Natural killer cell (primary cell): ENCODE data around the gene SLC8A1. TPM values are rescaled to one million over a fixed set of nuclear protein-coding genes. Genes with fewer than 3 reads are reported as not detected.

Experiments used
- ATAC-seq, 3 donors: fragments of 150-1000 bp in 2 of 3; fragments of 200-7000 bp in 1 of 3; cut with Tn5 transposase; 1 replicate in 1 of 3; 2 replicates in 2 of 3; pipeline ENCODE4 v1.10.0; 2021; ENCODE audit warnings: mild to moderate bottlenecking in 2 of 3, moderate library complexity in 2 of 3
- DNase-seq, 2 donors: peaks; one replicate each; pipeline versions ENCODE4 v3.0.0 to v3.0.0-alpha.2; 2013 to 2021; ENCODE audit warnings: mixed read lengths in 1 of 2
- H3K27ac ChIP-seq: one replicate; pipeline ENCODE4 v1.5.1; 2013; ENCODE audit warnings: mild to moderate bottlenecking, low read length
- H3K27me3 ChIP-seq: one replicate; pipeline ENCODE4 v1.6.1; 2013; ENCODE audit warnings: low read length; ENCODE audit not compliant: control insufficient read depth, insufficient read depth
- H3K36me3 ChIP-seq: one replicate; pipeline ENCODE4 v1.6.1; 2013; ENCODE audit warnings: low read length; ENCODE audit not compliant: control insufficient read depth, insufficient read depth
- H3K4me1 ChIP-seq: one replicate; pipeline ENCODE4 v1.6.1; 2013; ENCODE audit warnings: low read length; ENCODE audit not compliant: control insufficient read depth, insufficient read depth
- H3K4me3 ChIP-seq: one replicate; pipeline ENCODE4 v1.5.1; 2013; ENCODE audit warnings: low read length
- H3K9me3 ChIP-seq: one replicate; pipeline ENCODE4 v1.6.1; 2013; ENCODE audit warnings: low read length; ENCODE audit not compliant: control insufficient read depth, insufficient read depth
- H3K27ac Mint-ChIP-seq, 2 donors: one replicate each; pipeline ENCODE4 v1.8.0; 2022; ENCODE audit warnings: mild to moderate bottlenecking in 2 of 2, mixed read lengths in 2 of 2, moderate library complexity in 1 of 2
- H3K27me3 Mint-ChIP-seq, 2 donors: one replicate each; pipeline ENCODE4 v1.8.0; 2022; ENCODE audit warnings: low read depth in 2 of 2, mixed read lengths in 2 of 2
- H3K36me3 Mint-ChIP-seq: one replicate; pipeline ENCODE4 v1.8.0; 2022; ENCODE audit warnings: mixed read lengths
- H3K4me1 Mint-ChIP-seq, 2 donors: one replicate each; pipeline ENCODE4 v1.8.0; 2022; ENCODE audit warnings: mixed read lengths in 2 of 2
- H3K4me3 Mint-ChIP-seq: one replicate; pipeline ENCODE4 v1.8.0; 2022; ENCODE audit warnings: mild to moderate bottlenecking, moderate library complexity, mixed read lengths
- H3K9me3 Mint-ChIP-seq, 2 donors: one replicate each; pipeline ENCODE4 v1.8.0; 2022; ENCODE audit warnings: mixed read lengths in 2 of 2
- CTCF ChIP-seq: fragments of 200-600 bp; IDR thresholded peaks from one replicate; pipeline ENCODE4 v1.8.0; 2022; ENCODE audit warnings: antibody characterized with exemption
- WGBS: methylation state at CpG from one replicate; pipeline ENCODE4 v1.1.7; 2013; ENCODE audit warnings: missing lambda C conversion rate; ENCODE audit not compliant: insufficient coverage; 5-methylcytosine and 5-hydroxymethylcytosine counted together
- intact Hi-C: fragments of 100-400 bp; cut with micrococcal nuclease; formaldehyde crosslinking; loops from one replicate; pipeline ENCODE4 v1.14.2; 2022
- total RNA-seq, 4 donors: library from RNA; stranded (reverse); fragments of 120-200 nt in 1 of 4; gene quantifications; one replicate each; pipeline versions ENCODE4 v1.2.3 to v1.2.4, GENCODE V29; 2013 to 2022

Gene SLC8A1
- total RNA-seq, 3 donors from 2014 or later (not counting 1 experiment from before 2014, with no cell fraction given), result 1.4 to 4.7 (median 3.6) TPM

GRCh38 chr2:40242315-40242714 lies 209.6 kb downstream of the SLC8A1 start:
- no peak overlapping the region for H3K4me3 Mint-ChIP-seq
- ATAC-seq, result no peak
- no peaks in the 10 kb centered on the region for H3K27me3 Mint-ChIP-seq
- no peak overlapping the region for H3K27ac Mint-ChIP-seq
- no peak for TF ChIP-seq CTCF
- no peaks in the 10 kb centered on the region for H3K9me3 Mint-ChIP-seq
- 63% methylated on average over 3 of the region's 3 CpGs for WGBS
- H3K27ac ChIP-seq, result no peak overlapping the region
- intact Hi-C loops, result no loop called here
- no peak for DNase-seq
- H3K4me1 ChIP-seq, result no peaks in the 10 kb centered on the region
- no peaks in the 10 kb centered on the region for H3K9me3 ChIP-seq
- no peaks in the 10 kb centered on the region for H3K36me3 ChIP-seq
- no peaks in the 10 kb centered on the region for H3K4me1 Mint-ChIP-seq
- no peaks in the 10 kb centered on the region for H3K27me3 ChIP-seq
- no peak overlapping the region for H3K4me3 ChIP-seq
- H3K36me3 Mint-ChIP-seq, result no peaks in the 10 kb centered on the region

GRCh38 chr2:40240070-40240469 lies 211.8 kb downstream of the SLC8A1 start:
- no peak for DNase-seq
- intact Hi-C loops, result no loop called here
- H3K36me3 Mint-ChIP-seq, result no peaks in the 10 kb centered on the region
- Histone ChIP-seq H3K4me1 (no peaks in the 10 kb centered on the region), H3K9me3 (no peaks in the 10 kb centered on the region), H3K36me3 (no peaks in the 10 kb centered on the region), H3K4me3 (no peak overlapping the region), H3K27ac (no peak overlapping the region), H3K27me3 (no peaks in the 10 kb centered on the region)
- no peaks in the 10 kb centered on the region for H3K27me3 Mint-ChIP-seq
- no peak for ATAC-seq
- no peak overlapping the region for H3K4me3 Mint-ChIP-seq
- WGBS, result 88% methylated on average over 5 of the region's 5 CpGs
- TF ChIP-seq CTCF, result no peak
- no peaks in the 10 kb centered on the region for H3K4me1 Mint-ChIP-seq
- H3K9me3 Mint-ChIP-seq, result no peaks in the 10 kb centered on the region
- H3K27ac Mint-ChIP-seq, result no peak overlapping the region

GRCh38 chr2:40230707-40231432 lies 221.0 kb downstream of the SLC8A1 start:
- WGBS, result 100% methylated on average over 1 of the region's 3 CpGs
- no peak overlapping the region for H3K27ac Mint-ChIP-seq
- peaks cover 0 to 3% of the 10 kb centered on the region in 2 donors for H3K9me3 Mint-ChIP-seq
- H3K4me1 Mint-ChIP-seq, result no peaks in the 10 kb centered on the region
- no peaks in the 10 kb centered on the region for H3K36me3 ChIP-seq
- no peak overlapping the region for H3K27ac ChIP-seq
- no peaks in the 10 kb centered on the region for H3K27me3 ChIP-seq
- no peaks in the 10 kb centered on the region for H3K27me3 Mint-ChIP-seq
- H3K36me3 Mint-ChIP-seq, result no peaks in the 10 kb centered on the region
- H3K4me1 ChIP-seq, result no peaks in the 10 kb centered on the region
- no peak overlapping the region for H3K4me3 ChIP-seq
- DNase-seq (no peak), ATAC-seq (no peak)
- no peak for TF ChIP-seq CTCF
- H3K4me3 Mint-ChIP-seq, result no peak overlapping the region
- intact Hi-C loops, result no loop called here
- no peaks in the 10 kb centered on the region for H3K9me3 ChIP-seq

- no CpG with 5 or more reads among the region's 1 CpG for WGBS
- no peaks in the 10 kb centered on the region for H3K4me1 Mint-ChIP-seq
- no peaks in the 10 kb centered on the region for H3K27me3 Mint-ChIP-seq
- DNase-seq (no peak), ATAC-seq (no peak)
- Histone ChIP-seq H3K9me3 (no peaks in the 10 kb centered on the region), H3K27ac (no peak overlapping the region), H3K36me3 (no peaks in the 10 kb centered on the region), H3K4me1 (no peaks in the 10 kb centered on the region), H3K4me3 (no peak overlapping the region), H3K27me3 (no peaks in the 10 kb centered on the region)
- H3K4me3 Mint-ChIP-seq, result no peak overlapping the region
- no peaks in the 10 kb centered on the region for H3K36me3 Mint-ChIP-seq
- H3K27ac Mint-ChIP-seq, result no peak overlapping the region
- peaks cover 0 to 3% of the 10 kb centered on the region in 2 donors for H3K9me3 Mint-ChIP-seq
- intact Hi-C loops, result no loop called here
- TF ChIP-seq CTCF, result no peak
These were observed 221.7 kb downstream of the SLC8A1 start for GRCh38 chr2:40230186-40230585.
